Measurements from ENCODE around the gene TMC8. TPM values are rescaled to one million over a fixed set of nuclear protein-coding genes. Genes with fewer than 3 reads are reported as not detected.
A peak's percentile ranks its signal among the peaks of the same experiment; 100 is the strongest.

TMC8 gene
- total and polyA plus RNA-seq, 2 of the 8 experiments (the other 6 are each of a cell fraction or from before 2014, with no cell fraction given), result 1.00 to 2.8 TPM

- H3K9me3 ChIP-seq (ENCODE audit: insufficient read depth in 2 of 2, low read depth in 1 of 2, low read length in 1 of 2), result no peaks in the 10 kb centered on the region
- H3K27ac ChIP-seq (ENCODE audit: low read depth, low read length), result no peak overlapping the region
- H3K4me1 ChIP-seq (replicated peaks in 1 of 4; ENCODE audit: control insufficient read depth in 3 of 4, insufficient read depth in 4 of 4, low read length in 3 of 4), result peaks cover 0 to 13% (median 5%) of the 10 kb centered on the region in 4 experiments; a peak in 6 of 7 replicates
- H3K4ac ChIP-seq (replicated peaks; ENCODE audit: insufficient read length, low read depth, low read length), result no peak overlapping the region
- FAIRE-seq (no peak), DNase-seq (ENCODE audit: low read depth in 1 of 2, low spot score in 2 of 2) (no peak)
- peak overlapping the region; percentile 29; the same call in 1 of the 2 replicates for H2BK12ac ChIP-seq (ENCODE audit: low read depth, low read length)
- no peak overlapping the region for H4K91ac ChIP-seq (replicated peaks; ENCODE audit: insufficient read length, low read length)
- H3K4me2 ChIP-seq (ENCODE audit: insufficient read depth in 1 of 2, low read depth in 2 of 2, low read length in 2 of 2), result peak overlapping the region; percentile 80 to 84
- H3K23me2 ChIP-seq (ENCODE audit: low read depth, low read length), result peaks cover 4% of the 10 kb centered on the region
- no peak overlapping the region for H2BK15ac ChIP-seq (ENCODE audit: low read length)
- H3K56ac ChIP-seq (replicated peaks; ENCODE audit: insufficient read length, low read depth, low read length), result no peak overlapping the region
- H3K14ac ChIP-seq (ENCODE audit: insufficient read length), result no peak overlapping the region
- H3K36me3 ChIP-seq (ENCODE audit: control insufficient read depth in 2 of 4, insufficient read depth in 4 of 4, low read length in 3 of 4), result peaks cover 17 to 44% (median 32%) of the 10 kb centered on the region in 4 experiments
- H2AK5ac ChIP-seq (ENCODE audit: low read depth, low read length), result no peak overlapping the region
- H3K79me2 ChIP-seq (ENCODE audit: control insufficient read depth in 1 of 2, insufficient read depth in 2 of 2, low read length in 2 of 2), result peaks cover 0 to 42% of the 10 kb centered on the region in 2 experiments; a peak in 3 of 4 replicates
- TF ChIP-seq SAP30 (IDR thresholded peaks at IDR 0.05; ENCODE audit: insufficient read depth, insufficient replicate concordance, low read length), result peak; percentile 73
- no peak for TF ChIP-seq CREB1 (IDR thresholded peaks at IDR 0.05)
- H4K5ac ChIP-seq (ENCODE audit: insufficient read length, low read depth, low read length), result no peak overlapping the region
- CTCF ChIA-PET (ENCODE audit: partially characterized antibody), result interaction anchor here (1.0 to 6.9 kb wide), 15 partner anchors 10 to 59 kb away, joined by 3 to 76 read pairs (median 6); partner anchors contain the start of genes BIRC5 and TMC6
- H3K4me3 ChIP-seq (ENCODE audit: extremely low read depth in 1 of 4, insufficient read depth in 2 of 4, low read depth in 3 of 4, low read length in 4 of 4), result peak overlapping the region; percentile 71 to 85 (median 80)
- H3K27me3 ChIP-seq (replicated peaks in 1 of 4; ENCODE audit: control insufficient read depth in 3 of 4, extremely low read depth in 1 of 4, insufficient read depth in 3 of 4, low read length in 3 of 4), result no peaks in the 10 kb centered on the region; a peak in 1 of 7 replicates
- no peak overlapping the region for H2AFZ ChIP-seq (ENCODE audit: low read length)
- H2BK120ac ChIP-seq (replicated peaks; ENCODE audit: low read depth, low read length), result no peak overlapping the region
- no peak overlapping the region for H2BK5ac ChIP-seq (ENCODE audit: low read depth, low read length)
- peaks cover 10 to 11% of the 10 kb centered on the region in 2 experiments for H4K20me1 ChIP-seq (replicated peaks in 1 of 2; ENCODE audit: control insufficient read depth in 1 of 2, insufficient read depth in 2 of 2, low read length in 2 of 2)
- no peak overlapping the region for H3K23ac ChIP-seq (ENCODE audit: insufficient read length)
- POLR2A ChIA-PET (ENCODE audit: partially characterized antibody), result interaction anchor here (0.5 to 7.3 kb wide), 39 partner anchors 11 to 1216 kb away, joined by 3 to 131 read pairs (median 5); partner anchors contain the start of genes BIRC5, TMC6 and TMC8
- H3K9ac ChIP-seq (replicated peaks in 1 of 4; ENCODE audit: extremely low read depth in 1 of 4, low read depth in 3 of 4, low read length in 3 of 4), result peak overlapping the region in 3 of 4 experiments; percentile 56 to 79 (median 65); a peak in 3 of 7 replicates
- H3K79me1 ChIP-seq (ENCODE audit: low read depth, low read length), result peaks cover 12% of the 10 kb centered on the region
- WGBS, 2 experiments (ENCODE audit: extremely low coverage in 1 of 2, insufficient coverage in 1 of 2, insufficient read length in 1 of 2, insufficient replicate concordance in 2 of 2, low coverage in 1 of 2, low lambda C conversion rate in 2 of 2, missing lambda C conversion rate in 1 of 2), result 60% methylated on average over 10 of the region's 10 CpGs; no CpG with 5 or more reads in 1 of the 2 experiments
- H4K8ac ChIP-seq (ENCODE audit: extremely low read depth, insufficient read depth, low read length), result peak overlapping the region; percentile 28; the same call in 1 of the 2 replicates
- H2BK20ac ChIP-seq (ENCODE audit: low read length), result no peak overlapping the region
- no peak overlapping the region; the same call in 1 of the 2 replicates for H3K18ac ChIP-seq (ENCODE audit: extremely low read depth, low read length)
These were observed 55.6 kb downstream of the TMC8 start for GRCh38 chr17:78185981-78186691.

Measured in H1 (cell line).